Endometrial microvascular endothelial cells (primary cell): ENCODE results near the gene FAIM2. TPM values are rescaled to one million over a fixed set of nuclear protein-coding genes. Genes with fewer than 3 reads are reported as not detected.

Experiments used
- in situ Hi-C: cut with HindIII; loops from 2 replicates; pipeline ENCODE4 v1.10.0; 2017; ENCODE audit warnings: low sequenced_read_pairs, low pct_unique_long_range_greater_than_20kb; ENCODE audit errors: inconsistent ontology term
- total RNA-seq: library from RNA; depleted of rRNA; stranded (reverse); fragments of >200 nt; gene quantifications from one replicate; pipeline ENCODE4 v1.2.3, GENCODE V29; 2015; ENCODE audit errors: inconsistent ontology term

The FAIM2 gene
- total RNA-seq, 1 donor from 2014 or later: not detected

DNA sequence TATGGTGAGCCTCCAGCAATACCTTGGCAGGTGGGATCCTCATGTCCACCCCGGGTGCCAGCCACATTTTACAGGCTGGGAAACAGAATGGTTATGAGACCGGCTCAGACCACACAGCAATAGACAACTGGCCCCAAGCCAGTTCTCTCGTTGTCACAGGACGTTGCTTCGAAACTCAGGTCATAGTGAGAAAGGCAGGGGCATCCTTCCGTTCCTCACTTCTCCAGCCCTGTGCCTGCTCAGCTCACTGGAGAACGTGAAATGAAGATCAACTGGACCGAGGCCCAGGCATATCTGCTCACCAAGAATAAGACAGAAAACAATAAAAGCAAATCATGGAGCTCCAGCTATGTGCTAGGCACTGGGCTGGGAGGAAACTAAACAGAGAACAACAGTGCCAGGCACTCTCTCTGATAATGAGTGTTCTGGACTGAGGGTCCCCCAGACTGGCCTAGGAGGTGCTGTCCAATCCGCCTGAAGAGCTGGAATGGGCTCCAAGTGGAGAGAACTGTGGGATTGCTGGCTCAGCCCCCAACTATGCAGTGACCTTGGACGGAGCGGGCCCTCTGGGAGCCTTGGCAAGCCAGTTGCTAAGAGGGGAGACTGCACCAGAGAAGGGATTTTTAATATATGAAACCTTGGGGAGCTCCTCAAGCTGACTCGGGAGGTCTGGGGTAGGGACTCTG, 18.8 kb upstream of the FAIM2 start:
- in situ Hi-C loops: no loop called here

DNA sequence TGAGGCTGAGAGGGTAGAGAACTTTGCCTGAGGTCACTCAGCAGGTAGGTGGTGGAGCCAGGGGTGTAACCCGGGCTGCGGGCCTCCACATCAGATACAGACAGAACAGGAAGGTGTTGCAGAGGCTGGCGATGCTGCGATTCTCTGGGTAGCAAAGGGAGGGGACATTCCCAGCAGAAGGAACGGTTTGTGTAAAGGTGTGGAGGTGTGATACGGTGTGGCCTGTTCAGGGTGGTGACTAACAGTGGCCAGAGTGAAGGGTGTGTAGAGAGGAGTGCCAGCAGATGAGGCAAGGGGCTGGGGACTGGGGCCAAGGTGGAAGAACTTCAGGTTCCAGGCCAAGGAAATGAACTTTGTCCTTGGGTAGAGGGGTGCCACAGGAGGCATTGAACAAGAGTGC, 18.2 kb upstream of the FAIM2 start:
- in situ Hi-C loops: no loop called here

DNA sequence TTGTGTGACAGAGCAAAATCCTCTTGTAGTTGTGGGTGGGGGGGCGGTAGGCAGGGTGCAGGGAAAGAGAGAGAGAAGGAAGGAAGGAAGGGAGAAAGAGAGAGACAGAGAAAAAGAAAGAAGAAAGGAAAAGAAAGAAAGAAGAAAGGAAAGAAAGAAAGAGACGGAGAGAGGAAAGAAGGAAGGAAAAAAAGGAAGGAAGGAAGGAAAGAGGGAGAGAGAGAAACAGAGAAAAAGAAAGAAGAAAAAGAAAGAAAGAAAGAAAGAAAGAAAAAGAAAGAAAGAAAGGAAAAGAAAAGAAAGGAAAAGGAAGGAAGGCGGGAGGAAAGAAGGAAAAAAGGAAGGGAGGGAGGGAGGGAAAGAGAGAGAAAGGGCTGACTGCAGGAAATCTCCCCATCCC, 17.6 kb upstream of the FAIM2 start:
- in situ Hi-C loops: no loop called here

DNA sequence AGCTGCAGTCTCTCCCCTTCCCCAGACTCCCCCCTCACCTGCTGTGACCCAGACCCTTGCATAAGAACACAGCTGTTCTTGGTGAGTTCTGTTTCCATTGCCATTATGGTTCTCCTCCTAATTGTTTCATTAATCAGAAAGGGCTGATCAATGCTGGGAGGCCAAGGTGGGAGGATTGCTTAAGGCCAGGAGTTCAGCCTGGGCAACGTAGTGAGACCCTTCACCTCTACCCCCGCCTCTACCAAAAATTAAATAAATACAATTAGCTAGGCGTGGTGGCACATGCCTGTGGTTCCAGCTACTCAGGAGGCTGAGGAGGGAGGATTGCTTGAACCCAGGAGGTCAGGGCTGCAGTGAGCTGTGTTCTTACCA, 17.2 kb upstream of the FAIM2 start:
- in situ Hi-C loops: no loop called here

DNA sequence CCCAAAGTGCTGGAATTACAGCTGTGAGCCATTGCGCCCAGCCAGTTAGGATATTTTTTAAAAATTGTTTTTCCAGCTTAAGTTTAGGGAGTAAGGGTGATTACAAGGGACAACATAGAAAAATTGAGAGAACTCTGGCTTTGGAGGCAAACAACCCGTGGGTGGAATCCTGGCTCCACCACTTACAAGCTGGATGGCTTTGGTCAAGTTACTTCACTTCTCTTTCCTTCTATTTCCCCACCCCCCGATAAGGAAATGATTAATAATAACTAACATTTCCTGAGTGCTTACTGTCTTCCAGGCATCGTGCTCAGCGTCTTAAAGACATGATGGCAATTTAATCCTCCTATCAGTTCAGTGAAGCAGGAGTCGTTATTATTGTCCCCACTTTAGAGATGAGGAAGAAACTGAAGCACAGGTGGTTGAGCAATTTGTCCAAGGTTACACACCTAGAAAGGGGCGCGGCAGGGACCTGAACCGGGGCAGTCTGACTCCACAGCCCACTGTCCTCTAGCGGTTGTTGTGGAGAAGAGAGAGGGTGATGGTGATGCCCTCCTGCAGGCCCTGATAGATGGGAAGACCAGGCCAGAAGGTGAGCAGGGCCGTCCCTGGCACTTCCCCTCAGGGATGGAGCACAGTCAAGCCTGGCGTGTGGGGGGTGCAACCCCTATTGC, 16.7 kb upstream of the FAIM2 start:
- in situ Hi-C loops: no loop called here

DNA sequence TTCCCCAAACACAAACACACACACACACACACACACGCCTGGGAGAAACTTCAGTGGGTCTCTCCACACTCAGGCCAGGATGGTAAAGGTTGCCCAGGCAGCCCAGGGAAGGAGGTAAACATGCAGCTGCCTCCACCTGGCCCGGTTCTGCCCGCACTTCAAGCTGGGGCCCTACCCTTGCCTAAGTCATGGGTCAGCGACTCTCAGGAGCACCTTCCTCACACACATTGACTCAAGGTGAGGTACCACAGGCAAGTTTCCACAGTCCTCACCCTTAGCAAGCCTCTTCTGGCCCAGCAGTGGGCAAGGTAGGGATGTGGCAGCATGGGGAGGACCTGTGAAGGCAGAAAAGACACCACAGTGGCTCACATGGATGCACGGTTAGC, 14.1 kb upstream of the FAIM2 start:
- in situ Hi-C loops: no loop called here

DNA sequence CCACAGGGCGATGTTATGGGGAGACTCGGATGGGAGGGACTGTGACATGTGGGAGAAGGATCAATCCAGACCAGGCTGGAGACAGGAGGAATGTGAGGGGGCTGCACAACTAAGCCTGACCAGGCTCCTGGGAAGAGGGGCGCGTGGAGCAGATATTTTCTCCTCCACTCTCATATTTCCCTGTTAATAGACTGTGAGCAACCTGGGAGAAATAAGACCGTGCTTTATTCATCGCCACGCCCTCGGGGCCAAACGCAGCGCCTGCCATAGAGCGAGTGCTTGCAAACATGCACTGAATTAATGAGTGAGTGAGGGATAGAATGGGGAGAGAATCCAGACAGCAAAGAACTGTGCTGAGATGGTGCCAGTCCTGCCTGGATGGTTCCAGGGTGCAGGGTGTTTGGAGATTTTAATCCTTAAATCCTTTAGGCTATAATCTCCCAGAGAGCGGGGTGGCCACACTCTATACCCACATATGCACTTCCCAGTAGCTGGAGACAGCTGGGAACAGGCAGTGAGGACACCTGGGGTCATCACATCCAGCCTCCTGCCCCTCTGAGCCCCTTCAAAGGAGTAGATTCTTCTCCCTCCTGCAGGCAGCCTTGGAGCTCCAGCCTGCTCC, 13.6 kb upstream of the FAIM2 start:
- in situ Hi-C loops: no loop called here

DNA sequence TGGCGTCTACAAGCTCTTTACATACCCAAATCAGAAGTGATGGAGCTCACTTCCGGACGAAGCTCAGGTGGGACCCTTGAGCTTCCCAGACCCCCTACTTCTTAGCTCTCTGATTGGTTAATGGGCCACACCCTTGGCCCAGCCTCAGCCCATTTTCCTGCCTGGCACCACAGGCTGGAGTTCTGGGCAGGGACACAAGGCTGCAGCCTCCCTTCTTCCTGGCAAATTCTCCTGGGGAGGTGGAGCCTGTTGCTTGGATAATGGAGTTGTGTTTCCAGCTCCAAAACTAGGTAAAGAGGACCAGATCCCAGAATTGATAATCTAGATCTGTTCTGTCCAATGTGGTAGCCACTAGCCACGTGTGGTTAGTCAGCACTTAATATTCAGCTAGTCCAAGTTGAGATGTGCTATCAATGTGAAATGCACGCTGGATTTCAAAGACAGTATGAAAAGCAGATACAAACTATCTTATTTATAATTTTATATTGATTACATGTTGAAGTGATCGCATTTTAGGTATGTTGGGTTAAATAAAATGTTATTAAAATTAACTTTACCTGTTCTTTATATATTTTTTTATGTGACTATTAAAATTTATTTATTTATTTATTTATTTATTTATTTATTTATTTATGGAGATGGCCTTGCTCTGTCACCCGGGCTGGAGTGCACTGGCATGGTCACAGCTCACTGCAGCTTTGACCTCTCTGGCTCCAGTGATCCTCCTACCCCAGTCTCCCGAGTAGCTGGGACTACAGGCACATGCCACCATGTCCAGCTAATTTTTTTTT, 12.6 kb upstream of the FAIM2 start:
- in situ Hi-C loops: no loop called here

DNA sequence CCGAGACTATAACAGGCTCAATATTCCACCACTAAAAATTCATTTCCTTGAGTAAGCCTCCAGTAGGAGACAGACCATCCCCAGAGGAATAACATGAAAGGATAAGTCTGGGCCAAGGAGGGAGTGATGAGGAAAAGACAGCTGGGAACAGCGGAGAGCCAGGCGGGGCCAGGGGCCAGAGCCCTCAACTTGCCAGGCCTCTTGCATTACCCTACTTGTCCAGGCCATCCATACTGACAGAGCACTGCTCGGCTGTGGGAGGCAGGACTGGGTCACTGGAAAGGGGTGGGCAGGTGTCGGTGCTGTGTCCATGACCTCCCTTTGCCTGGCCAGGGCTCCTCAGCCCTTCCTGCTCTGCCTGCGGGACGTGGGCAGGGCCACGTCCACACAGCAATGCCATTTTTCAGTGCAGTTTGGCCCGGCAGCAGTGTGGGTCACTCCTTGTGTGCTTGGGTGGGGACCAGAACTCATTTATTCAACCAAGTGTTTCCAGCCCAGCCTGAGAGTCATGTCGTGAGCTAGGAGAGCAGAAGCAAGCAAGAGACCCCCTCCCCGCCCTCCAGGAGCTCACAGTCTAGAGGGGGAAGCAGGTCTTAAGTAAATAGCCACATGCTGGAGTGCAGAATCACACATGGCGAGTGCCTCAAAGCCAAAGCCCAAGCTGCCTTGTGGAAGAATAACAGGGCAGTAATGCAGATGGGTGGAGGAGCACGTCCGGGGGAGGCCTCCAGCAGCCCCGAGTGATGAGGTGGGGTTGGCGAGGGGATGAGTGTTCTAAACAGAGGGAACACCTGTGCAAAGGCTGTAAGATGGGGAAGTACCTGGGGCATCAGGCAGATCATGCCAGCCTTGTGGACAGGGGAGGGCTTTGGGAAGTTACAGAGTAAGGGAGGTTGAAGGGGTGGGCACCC, 8.9 kb upstream of the FAIM2 start:
- in situ Hi-C loops: no loop called here

DNA sequence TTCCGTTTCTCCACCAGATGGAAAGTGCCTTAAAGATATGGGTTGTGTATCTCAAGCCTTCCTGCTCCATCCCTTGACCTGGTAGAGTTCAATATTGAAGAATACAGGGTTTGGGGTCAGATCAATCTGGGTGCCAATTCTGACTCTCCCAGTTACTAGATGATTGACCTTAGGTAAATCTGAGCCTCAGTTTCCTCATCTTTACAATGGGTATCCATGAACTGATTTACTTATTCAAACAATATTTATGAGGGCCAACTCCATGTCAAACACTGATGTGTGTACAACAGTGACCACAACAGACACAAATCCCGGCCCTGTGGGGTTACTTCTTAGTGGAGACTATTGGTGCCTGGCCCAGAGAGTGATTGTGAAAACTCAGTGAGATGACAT, 7.5 kb upstream of the FAIM2 start:
- in situ Hi-C loops: no loop called here

DNA sequence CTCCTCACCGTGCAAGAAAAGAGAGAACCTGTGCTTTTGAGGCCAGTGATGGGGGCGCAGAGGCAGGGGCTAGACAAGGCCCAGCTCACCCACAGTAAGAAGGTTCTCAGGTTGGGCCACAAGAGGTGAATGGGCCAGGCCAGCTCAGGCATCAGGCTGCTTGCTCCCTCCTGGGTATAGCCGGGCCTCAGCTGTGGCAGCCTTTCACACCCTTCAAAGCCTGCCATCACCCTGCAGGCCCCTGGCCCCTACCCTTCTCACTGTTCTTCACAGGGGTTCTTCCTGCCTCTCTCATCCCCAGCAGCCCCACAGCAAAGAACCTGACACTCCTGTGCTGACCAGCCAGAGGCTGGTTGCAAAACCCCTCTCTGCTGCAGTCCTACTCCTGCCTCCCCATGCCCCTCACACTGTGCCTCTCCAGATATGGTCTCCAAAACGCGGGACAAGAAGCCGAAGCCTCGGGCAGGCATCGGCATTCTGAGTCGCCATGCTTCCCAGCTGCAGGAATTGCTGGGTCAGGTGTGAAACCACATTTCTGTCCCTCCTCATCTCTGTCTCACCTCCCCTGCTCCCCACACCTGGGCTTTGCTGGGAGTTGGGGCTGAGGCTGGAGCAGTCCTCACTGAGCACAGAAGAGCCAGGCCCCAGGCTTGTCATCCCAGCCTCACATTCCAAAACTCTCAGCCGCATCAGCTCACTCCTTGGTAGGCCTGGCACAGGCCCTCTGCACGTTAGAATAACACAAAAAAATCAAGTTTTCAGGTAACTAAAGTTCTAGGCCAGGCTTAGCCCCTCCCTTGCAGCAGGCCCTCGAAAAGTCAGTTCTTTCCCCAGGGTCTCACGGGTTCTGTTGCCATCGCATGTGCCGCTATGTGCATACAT, 6.9 kb upstream of the FAIM2 start:
- in situ Hi-C loops: no loop called here

DNA sequence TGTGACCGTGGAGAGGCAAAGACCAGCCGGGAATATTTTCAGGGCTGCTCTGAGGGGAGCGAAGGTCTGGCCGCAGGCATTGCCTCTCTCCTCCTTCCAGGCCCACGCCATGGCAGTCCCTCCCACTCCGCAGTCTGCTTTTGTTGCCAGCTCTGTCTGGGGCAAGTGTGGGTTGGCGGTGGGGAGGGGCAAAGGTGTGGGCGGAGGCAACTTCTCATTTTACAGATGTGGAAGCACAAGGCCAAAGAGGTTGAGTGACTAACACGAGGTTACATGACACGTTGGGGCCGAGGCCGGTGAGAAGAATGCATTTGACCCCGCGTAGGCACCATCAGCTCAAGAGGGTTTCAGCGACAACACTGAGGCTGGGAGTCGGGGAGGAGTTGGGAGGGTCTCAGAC, 6.1 kb upstream of the FAIM2 start:
- in situ Hi-C loops: no loop called here

DNA sequence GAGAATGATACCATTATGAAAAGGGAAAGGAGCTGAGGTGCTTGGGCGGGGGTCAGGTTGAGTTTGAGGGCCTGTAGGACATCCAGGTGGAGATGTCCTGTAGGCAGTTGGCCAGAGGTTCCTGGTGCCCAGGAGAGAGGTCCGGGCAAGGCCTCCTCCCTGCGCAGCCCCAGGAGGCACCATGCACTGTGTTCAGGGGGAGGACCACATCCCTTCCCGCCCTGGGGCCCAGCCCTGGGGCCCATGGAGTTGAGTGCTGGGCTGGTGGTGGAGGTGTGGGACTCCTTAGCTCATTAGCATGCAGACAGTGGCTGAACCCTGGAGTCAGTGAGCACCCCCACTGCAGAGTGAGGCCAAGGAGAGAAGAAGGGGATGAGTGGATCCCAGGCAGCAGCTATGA, 5.7 kb upstream of the FAIM2 start:
- in situ Hi-C loops: no loop called here

DNA sequence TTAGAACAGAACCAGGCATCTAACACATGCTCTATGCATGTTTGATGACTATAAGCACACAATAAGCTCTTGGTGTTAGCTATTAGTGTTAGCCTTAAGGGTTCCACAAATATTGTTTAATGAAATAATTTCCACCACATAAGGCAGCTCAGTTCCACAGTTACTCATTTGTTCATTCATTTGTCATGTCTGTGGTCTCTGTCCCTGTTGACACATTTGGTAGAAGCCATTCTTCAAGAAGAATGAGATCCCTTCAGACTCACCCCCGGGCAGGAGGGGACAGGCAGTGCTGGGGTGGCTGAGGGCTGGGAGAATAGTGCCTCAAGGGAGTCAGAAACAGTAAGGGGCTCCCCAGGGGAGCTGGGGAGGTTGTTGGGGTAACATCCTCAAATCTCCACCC, 3.7 kb upstream of the FAIM2 start:
- in situ Hi-C loops: no loop called here

DNA sequence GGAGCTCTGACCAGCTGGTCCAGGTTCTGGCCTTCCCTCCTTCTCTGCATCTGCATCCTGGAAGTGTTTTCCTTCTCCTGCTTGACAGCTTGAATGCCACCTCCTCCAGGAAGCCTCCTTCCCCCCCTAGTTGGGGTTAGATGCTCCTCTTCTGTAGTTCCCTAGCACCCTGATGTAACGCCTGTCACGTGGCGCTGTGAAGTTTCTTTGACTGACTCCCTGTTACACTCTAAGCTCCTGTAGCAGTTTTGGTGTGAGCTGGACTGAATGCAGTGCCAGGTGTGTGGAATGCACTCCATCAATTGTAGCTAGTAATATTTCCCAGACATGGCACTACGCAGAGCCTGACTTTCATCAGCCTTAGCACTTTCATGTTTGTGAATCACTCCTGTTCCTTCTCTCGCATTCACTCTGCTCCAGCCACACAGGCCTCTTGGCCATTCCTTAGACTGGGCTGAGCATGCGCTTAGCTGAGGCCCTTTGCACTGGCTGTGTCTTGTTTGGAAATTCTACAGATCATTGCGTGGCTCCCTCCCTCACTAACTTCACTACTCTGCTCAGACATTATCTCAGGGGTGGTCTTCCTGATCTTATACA, 2.1 kb upstream of the FAIM2 start:
- in situ Hi-C loops: no loop called here

DNA sequence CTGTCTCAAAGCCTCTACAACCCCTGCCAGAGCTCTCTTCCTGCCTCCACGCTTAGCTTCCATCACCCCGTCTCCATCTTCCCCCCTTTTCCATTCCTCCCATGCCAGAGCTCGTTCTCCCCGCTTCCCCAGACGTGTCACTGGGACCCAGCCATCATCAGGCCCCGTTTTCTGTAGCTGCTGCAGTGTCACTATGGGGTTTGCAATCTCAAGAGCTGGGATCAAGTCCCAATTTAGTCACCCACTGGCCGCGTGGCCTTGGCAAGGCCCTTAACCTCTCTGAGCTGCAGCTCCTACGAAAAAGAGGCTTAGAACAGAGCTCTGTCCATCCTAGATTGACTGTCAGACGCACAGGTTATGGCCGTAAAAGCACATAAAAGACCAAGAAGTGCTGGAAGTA, 901 bp upstream of the FAIM2 start:
- in situ Hi-C loops: no loop called here

DNA sequence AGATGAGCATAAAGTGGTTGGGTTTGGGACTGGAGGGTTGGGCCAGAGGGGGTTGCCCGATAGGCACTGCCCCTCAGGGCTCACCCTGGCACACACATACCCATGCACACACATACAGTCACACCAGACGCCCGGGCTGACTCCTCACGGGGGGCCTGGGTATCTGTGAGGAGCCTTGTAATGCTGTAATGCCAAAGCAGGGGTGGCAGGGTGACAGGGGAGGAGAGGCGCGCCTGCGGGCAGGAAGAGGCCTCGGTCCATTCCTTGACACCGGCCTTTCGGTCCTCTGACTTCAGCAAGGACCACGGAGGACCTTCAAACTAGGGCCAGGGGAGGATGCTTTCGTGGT, 375 bp downstream of the FAIM2 start:
- in situ Hi-C loops: no loop called here
